Measurements from ENCODE around the gene IGF1.
"Not testable (repeated sequence)": the region's sequence is repeated elsewhere in the genome, so short reads cannot be mapped to it uniquely, and the experiment has no call there.

The IGF1 gene

DNA sequence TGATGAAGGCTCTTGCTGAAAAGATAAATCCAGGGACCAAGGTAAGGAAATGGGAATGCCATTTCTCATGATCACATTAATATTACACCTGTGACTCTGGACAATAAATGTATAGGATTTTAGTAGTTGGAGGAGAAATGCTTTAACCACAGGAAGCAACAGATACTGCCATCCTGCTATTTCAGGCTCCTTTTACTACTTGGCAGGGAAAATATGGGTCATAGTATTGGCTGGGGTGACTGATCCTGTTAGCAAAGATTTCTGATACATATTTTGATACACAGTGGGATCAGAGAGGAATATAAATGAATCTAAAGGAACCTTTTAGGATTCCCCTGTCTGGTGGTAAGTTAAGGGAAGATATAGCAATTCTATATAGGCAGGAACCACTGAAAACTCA lies 115.0 kb downstream of the IGF1 start:
- no peaks in the 10 kb centered on the region for H3K9me3 ChIP-seq (replicated peaks; ENCODE audit: insufficient read depth, low read length)
- H3K4me2 ChIP-seq (ENCODE audit: low read depth, low read length) = no peak overlapping the region
- TF ChIP-seq EZH2 (optimal IDR thresholded peaks at IDR 0.05; ENCODE audit: low read depth, low read length) = no peak
- TF ChIP-seq, protein P1, sequence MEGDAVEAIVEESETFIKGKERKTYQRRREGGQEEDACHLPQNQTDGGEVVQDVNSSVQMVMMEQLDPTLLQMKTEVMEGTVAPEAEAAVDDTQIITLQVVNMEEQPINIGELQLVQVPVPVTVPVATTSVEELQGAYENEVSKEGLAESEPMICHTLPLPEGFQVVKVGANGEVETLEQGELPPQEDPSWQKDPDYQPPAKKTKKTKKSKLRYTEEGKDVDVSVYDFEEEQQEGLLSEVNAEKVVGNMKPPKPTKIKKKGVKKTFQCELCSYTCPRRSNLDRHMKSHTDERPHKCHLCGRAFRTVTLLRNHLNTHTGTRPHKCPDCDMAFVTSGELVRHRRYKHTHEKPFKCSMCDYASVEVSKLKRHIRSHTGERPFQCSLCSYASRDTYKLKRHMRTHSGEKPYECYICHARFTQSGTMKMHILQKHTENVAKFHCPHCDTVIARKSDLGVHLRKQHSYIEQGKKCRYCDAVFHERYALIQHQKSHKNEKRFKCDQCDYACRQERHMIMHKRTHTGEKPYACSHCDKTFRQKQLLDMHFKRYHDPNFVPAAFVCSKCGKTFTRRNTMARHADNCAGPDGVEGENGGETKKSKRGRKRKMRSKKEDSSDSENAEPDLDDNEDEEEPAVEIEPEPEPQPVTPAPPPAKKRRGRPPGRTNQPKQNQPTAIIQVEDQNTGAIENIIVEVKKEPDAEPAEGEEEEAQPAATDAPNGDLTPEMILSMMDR (IDR thresholded peaks at IDR 0.05; ENCODE audit: low read length) = no peak
- no peak for TF ChIP-seq EZH2phosphoT487 (IDR thresholded peaks at IDR 0.05; ENCODE audit: low read length)
- no peaks in the 10 kb centered on the region for H3K79me2 ChIP-seq (ENCODE audit: low read length)
- no peaks in the 10 kb centered on the region for H3K9me2 ChIP-seq (replicated peaks; ENCODE audit: insufficient read depth, low read length)
- H3K4me1 ChIP-seq (ENCODE audit: low read length) = no peaks in the 10 kb centered on the region
- no peak overlapping the region for H3K4me3 ChIP-seq (ENCODE audit: low read length)
- H3F3A ChIP-seq (ENCODE audit: insufficient read depth, low read length) = no peaks in the 10 kb centered on the region
- no peak for DNase-seq
- no peak overlapping the region for H2AFZ ChIP-seq (ENCODE audit: low read length)
- no peaks in the 10 kb centered on the region for H3K27me3 ChIP-seq (replicated peaks; ENCODE audit: insufficient read depth, low read length)
- no peak overlapping the region for H3K27ac ChIP-seq (ENCODE audit: low read length)
- no peak overlapping the region for H3K9ac ChIP-seq (ENCODE audit: low read length)
- no peaks in the 10 kb centered on the region for H3K36me3 ChIP-seq (replicated peaks; ENCODE audit: insufficient read depth, low read length)
- H4K20me1 ChIP-seq (ENCODE audit: insufficient read depth, low read length) = no peaks in the 10 kb centered on the region

DNA sequence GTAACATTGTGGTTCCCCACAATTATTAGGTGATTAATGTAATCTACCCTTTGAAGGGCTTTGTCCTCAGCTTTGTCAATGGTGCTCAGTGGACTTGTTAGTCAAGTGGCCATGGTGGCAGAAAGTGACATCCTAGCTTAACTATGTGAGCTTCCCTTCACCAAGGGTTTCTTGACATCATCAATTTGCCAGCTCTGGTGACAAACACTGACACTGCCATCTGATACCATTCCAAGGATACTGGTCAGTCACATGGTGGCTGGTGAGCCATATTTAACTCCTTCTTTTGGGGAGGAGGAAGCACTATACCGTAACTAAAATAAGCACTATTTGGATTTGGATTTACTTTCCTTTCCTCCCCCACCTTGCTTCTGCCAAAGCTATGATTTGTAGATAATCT lies 115.7 kb downstream of the IGF1 start:
- Histone ChIP-seq H3K4me2 (ENCODE audit: low read depth, low read length) (no peak overlapping the region), H3F3A (ENCODE audit: insufficient read depth, low read length) (no peaks in the 10 kb centered on the region), H4K20me1 (ENCODE audit: insufficient read depth, low read length) (no peaks in the 10 kb centered on the region), H3K4me3 (ENCODE audit: low read length) (no peak overlapping the region), H3K79me2 (ENCODE audit: low read length) (no peaks in the 10 kb centered on the region), H3K9ac (ENCODE audit: low read length) (no peak overlapping the region), H3K9me2 (replicated peaks; ENCODE audit: insufficient read depth, low read length) (no peaks in the 10 kb centered on the region), H2AFZ (ENCODE audit: low read length) (no peak overlapping the region), H3K9me3 (replicated peaks; ENCODE audit: insufficient read depth, low read length) (no peaks in the 10 kb centered on the region), H3K27ac (ENCODE audit: low read length) (no peak overlapping the region), H3K4me1 (ENCODE audit: low read length) (no peaks in the 10 kb centered on the region), H3K27me3 (replicated peaks; ENCODE audit: insufficient read depth, low read length) (no peaks in the 10 kb centered on the region), H3K36me3 (replicated peaks; ENCODE audit: insufficient read depth, low read length) (no peaks in the 10 kb centered on the region)
- TF ChIP-seq, protein P1 (IDR thresholded peaks at IDR 0.05; ENCODE audit: low read length) = no peak
- TF ChIP-seq EZH2phosphoT487 (IDR thresholded peaks at IDR 0.05; ENCODE audit: low read length) = no peak
- no peak for TF ChIP-seq EZH2 (optimal IDR thresholded peaks at IDR 0.05; ENCODE audit: low read depth, low read length)
- DNase-seq = no peak

DNA sequence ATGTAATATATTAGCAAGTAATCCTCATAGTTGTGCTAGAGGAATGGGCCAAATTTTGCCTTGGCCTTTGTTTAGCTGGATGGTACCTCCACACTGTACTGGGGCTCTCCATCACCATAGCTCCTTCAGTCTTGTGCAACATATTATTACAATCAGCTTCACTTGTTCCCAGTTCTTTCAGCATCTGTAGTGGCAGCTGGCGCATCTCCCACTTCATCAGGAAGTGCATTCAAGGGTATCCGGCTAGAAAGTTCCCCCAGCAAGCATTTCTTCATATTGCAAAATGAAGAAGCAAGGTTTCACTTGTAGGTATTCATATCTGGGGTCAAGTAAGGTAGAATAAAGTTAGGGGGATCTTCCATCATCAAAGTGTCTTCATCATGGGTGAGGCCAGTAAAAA lies 123.7 kb downstream of the IGF1 start:
- TF ChIP-seq, protein P1 (IDR thresholded peaks at IDR 0.05; ENCODE audit: low read length) = no peak
- no peaks in the 10 kb centered on the region for H3K9me2 ChIP-seq (replicated peaks; ENCODE audit: insufficient read depth, low read length)
- H3K79me2 ChIP-seq (ENCODE audit: low read length) = no peaks in the 10 kb centered on the region
- H3K27me3 ChIP-seq (replicated peaks; ENCODE audit: insufficient read depth, low read length) = no peaks in the 10 kb centered on the region
- H3K27ac ChIP-seq (ENCODE audit: low read length) = no peak overlapping the region
- no peaks in the 10 kb centered on the region for H3K4me1 ChIP-seq (ENCODE audit: low read length)
- H3K36me3 ChIP-seq (replicated peaks; ENCODE audit: insufficient read depth, low read length) = no peaks in the 10 kb centered on the region
- H3K9ac ChIP-seq (ENCODE audit: low read length) = no peak overlapping the region
- no peaks in the 10 kb centered on the region for H3F3A ChIP-seq (ENCODE audit: insufficient read depth, low read length)
- no peaks in the 10 kb centered on the region for H4K20me1 ChIP-seq (ENCODE audit: insufficient read depth, low read length)
- no peak for DNase-seq
- no peak overlapping the region for H3K4me2 ChIP-seq (ENCODE audit: low read depth, low read length)
- no peak overlapping the region for H2AFZ ChIP-seq (ENCODE audit: low read length)
- no peaks in the 10 kb centered on the region for H3K9me3 ChIP-seq (replicated peaks; ENCODE audit: insufficient read depth, low read length)
- H3K4me3 ChIP-seq (ENCODE audit: low read length) = no peak overlapping the region

DNA sequence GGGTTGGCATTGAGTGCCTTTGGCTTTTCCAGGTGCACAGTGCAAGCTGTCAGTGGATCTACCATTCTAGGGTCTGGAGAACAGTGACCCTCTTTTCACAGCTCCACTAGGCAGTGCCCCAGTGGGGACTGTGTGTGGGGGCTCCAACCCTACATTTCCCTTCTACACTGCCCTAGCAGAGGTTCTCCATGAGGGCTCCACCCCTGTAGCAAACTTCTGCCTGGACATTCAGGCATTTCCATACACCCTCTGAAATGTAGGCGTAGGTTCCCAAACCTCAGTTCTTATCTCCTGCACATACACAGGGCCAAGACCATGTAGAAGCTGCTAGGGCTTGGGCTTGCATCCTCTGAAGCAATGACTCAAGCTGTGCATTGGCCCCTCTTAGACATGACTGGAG lies 126.1 kb downstream of the IGF1 start:
- not testable (repeated sequence) for H3K9me3 ChIP-seq (replicated peaks; ENCODE audit: insufficient read depth, low read length); H3K27ac ChIP-seq (ENCODE audit: low read length); H3K9ac ChIP-seq (ENCODE audit: low read length); H3K9me2 ChIP-seq (replicated peaks; ENCODE audit: insufficient read depth, low read length); DNase-seq; H2AFZ ChIP-seq (ENCODE audit: low read length); H4K20me1 ChIP-seq (ENCODE audit: insufficient read depth, low read length); H3K4me1 ChIP-seq (ENCODE audit: low read length); H3K79me2 ChIP-seq (ENCODE audit: low read length); H3K4me3 ChIP-seq (ENCODE audit: low read length); H3K4me2 ChIP-seq (ENCODE audit: low read depth, low read length); H3K36me3 ChIP-seq (replicated peaks; ENCODE audit: insufficient read depth, low read length); H3F3A ChIP-seq (ENCODE audit: insufficient read depth, low read length); H3K27me3 ChIP-seq (replicated peaks; ENCODE audit: insufficient read depth, low read length)

Data from MM.1S (cell line).